GM19193 (cell line): Measurements from ENCODE around the gene KANSL1L.

Experiments
- POLR2A ChIP-seq: IDR thresholded peaks from 4 replicates; pipeline ENCODE4 v1.6.1; 2011; ENCODE audit not compliant: insufficient read depth, insufficient read length; ENCODE audit errors: extremely low read depth

Gene KANSL1L

DNA sequence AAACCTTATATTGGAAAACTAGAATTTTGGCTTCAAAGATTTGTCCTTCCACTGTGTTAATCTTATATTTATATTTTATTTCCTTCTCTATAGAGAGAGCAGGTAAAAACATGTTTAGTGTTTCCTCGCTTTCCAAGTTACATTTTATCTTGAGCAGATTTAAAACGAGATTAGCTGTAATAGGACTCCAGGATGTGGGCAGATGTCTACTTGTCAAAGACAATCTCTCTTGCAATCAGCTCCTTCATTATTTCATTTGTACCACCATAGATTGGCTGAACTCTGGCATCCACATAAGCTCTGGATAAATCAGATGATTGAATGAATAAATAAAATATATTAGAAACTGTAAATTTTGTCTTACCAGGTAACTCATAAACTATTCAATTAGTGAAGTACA, 17.5 kb upstream of the KANSL1L start:
- no peak for TF ChIP-seq POLR2A

DNA sequence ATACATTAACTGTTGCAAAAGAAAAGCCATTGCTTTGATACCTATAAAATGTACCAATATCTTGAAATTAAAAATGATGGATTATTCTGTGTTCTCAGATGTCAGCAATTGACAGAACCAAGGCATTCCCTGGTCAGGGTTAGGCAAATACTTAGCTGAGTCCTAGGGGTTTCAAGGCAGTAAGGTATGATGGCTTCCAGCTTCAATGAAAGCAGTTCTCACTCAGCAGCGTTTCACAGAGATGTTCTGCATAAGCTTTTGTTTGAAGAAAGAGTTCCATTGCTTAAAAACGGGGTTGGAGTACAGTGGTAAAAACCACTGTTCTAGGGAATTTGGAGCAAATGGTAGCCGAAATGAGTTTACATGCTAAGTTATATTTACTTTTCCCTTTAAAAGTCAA, 17.0 kb upstream of the KANSL1L start:
- no peak for TF ChIP-seq POLR2A

DNA sequence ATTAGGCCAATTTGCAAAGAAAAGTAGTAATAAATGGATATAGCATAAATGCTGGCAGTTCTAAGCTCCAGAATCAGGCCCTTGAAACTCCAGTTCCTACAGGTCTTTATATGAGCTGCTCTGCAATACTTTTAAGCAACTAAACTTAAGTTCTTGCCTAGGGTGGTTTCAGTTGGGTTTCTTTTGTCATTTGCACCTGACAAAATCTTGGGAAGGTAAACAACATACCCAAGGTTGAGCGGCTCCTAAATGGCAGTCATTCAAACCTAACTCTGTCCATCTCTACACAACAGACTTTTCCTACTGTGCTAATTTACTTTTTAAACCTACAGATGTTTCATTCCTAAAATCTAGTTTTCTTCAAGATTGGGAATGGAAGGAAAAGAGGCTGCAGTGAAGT, 9.3 kb upstream of the KANSL1L start:
- no peak for TF ChIP-seq POLR2A

DNA sequence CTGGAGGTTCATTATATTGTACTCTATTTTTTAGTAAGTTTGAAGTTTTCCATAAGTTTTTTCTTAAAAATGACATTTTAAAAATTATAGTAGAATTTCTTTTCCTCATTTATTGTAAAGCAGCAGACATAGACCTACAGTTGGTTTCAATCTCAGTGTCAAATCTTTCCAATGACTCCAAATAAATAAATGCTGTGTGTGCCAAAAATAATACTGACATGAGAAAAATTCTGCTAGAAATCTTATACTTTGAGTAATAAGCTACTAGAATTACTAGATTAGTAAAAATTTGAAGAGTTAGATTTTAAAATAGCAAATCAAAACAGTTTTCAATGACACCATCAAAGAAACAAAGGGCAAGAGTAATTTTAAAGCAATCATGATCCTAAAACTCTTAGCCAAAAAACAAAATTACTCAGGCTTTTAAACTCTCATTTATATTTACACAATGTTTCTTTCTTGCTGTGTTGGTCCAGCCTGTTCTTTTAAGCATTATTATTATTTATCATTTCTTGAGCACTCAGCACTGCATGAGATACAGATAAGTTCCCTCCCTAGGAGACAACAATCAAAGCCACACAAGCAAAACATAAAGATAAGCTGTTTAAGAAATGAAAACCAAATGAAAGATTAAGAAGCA, 8.3 kb upstream of the KANSL1L start:
- TF ChIP-seq POLR2A = no peak

DNA sequence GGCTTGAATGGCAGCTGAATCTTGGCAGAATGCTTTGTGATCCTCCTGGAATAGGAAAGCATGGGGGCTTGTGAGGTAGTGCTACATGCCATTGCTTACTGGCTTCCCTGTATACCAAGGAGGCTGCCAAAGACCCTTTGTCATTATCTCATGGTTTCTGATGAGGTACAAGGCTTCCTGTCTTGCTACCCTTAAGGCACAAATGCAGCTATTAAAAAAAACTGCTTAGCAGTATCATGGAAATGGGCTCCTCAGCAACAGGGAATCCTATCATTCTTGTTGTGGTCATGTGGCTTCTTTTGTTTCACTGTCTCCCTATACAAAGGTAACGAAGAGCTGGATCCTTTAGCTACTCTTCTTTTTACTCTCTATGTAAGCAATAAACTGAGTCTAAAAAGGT, 6.6 kb upstream of the KANSL1L start:
- no peak for TF ChIP-seq POLR2A

DNA sequence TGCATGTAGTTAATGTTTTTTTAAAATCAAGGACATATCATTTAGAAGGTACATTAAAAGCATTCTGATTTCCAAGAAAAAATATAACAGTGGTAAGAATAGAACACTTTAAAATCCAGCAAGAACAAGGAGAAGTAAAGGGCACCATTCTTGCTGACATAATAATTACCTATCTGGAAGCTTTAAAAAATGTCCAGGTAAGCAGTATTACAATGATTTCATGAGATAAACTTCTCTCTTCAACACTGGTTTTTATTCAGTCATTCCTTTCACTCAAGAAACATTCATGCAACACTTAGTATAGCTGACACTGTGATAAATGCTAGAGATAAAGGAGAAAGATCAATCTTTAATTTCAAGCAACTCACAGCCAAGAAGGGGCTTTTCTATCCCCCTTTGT, 2.9 kb upstream of the KANSL1L start:
- TF ChIP-seq POLR2A = no peak

DNA sequence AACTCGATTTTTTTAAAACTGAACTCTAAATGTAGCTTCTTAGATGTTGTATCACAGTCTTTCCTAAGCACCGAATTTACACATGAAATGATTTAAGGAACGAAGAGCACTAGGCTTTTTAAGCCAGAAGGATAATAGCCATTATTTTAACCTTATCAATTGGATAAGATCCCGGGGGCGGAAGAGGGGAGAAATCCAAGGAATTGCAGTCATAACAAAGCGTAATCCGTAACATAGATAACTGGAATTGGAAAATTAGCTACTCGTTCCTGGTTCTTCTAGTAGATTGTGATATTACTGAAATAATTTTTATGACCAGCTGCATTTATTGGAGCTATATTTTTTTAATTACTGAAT, 988 bp upstream of the KANSL1L start:
- TF ChIP-seq POLR2A = no peak

DNA sequence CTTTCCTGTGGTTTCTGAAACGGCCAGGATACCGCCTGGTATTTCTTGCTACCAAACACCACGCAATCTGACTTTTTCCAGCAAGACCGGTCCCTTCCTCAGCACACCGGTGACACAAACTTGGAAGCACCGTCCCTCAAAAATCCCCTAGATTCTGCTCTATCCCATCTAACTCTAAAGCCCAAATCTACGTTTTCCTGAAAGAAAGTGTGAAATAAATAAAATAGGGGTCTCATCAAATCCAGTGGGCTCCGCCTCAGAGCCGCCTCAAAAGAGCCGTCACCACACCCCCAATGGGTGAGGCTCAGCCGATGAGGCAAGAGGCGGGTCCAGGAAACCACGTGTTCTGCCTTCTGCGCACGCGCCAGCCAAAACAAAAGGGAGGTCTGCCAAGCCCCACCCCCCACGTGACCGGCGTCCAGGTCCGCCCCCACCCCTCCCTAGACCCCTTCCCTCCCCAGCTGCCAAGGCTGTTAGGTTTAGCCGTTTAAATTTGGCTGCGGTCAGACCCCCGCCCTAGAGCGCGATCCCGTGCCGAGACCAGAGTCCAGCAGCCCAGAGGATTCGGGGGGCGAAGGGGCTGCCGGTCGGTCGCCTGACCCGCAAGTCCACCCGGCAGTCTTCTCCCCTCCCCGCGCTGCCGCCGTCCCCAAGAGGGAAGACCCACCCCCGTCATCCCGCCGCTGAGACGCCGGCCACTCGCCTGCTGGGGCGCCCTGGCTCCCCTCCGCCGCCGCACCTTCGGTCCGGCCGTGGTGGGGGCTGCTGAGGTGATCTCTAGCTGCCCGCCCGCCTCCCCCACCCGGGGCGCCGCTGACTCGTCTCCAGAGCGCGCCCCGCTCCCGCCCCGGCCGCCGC, 534 bp downstream of the KANSL1L start:
- peak; percentile 71 for TF ChIP-seq POLR2A

DNA sequence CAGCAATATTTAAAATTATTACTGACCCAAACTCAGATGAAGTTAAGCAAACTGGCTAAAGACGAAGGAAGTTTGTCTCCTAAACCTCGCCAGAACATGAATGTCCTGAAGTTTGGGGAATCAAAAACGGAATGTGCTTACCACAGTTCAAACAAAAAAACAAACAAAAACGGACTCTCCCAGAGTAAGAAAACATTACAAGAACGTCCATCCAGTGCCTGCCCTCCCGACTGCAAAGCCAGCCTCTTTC, 1.1 kb downstream of the KANSL1L start:
- TF ChIP-seq POLR2A = no peak

DNA sequence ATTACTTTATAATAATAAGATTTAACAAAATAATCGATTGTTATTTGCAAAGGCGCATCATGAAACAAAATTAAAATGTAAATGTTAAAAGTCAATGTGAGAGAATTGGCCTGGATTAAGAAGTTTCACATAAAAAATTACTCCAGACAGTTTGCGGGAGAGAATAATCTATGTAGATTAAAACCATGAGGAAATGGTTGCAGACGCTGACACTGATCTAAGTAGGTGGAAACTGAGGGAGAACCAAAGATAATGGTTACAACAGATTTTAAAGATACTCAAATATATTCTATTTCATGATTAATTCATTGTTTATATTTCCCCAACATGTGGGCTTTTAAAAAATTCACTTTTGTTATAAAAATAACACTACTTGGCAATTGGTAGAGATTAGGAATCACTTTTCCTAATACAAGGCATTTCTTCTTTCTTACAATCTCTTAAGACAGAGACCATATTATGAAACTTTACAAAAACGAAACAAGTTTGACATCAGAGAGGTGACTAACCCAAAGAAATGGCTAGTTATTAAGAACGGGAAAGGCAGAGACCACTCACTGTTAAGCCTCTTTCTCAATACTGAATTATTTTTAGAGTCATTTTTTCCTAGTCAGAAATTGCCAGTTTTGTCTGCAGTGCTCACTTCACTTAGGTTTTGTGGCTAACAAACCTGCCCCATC, 1.6 kb downstream of the KANSL1L start:
- no peak for TF ChIP-seq POLR2A

DNA sequence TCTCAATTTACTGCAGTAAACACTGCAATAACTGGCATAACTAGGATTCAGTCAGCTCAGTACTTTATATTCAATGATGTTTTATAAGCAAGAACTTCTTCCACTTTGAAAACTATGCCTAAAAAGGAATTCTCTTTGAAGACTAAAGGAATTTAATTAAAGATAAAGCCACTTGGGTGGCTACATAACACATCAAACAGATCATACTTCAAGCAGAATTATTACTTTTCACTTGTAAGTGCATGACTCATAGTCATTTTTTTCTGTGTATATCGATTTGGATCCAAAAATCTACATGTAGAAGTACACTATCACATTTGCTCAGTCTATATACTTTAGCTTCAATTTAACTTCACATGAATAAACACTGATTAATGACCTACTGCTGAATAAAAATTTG, 4.0 kb downstream of the KANSL1L start:
- TF ChIP-seq POLR2A = no peak

DNA sequence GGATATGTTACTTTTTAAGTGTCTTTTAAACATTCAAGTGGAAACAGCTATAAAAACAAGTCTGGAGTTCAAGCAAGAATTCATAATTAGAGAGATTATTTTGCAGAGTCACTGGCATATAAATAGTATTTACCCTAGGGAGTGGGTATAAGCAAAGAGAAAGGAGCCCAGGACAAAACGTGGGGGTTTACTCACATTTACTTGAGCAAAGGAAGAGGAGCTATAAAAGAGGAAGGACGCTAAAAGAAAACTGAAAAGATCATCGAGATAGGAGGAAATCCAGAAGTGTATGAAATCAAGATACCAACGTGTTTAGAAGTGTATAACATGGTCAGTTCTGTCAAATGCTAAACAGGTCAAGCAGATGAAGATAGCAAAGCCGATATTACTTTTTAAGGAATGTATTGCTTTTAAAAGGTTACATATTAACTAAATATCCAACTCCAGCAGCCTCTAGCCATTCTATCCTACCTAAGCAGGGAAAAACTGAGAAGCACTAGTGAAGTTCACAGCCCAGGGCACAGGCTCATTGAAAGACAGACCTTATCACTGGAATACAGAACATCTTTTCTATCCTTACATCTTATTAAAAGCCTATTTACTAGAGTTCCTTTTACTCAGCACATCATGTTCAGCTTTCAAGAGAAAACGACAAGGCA, 8.6 kb downstream of the KANSL1L start:
- no peak for TF ChIP-seq POLR2A

DNA sequence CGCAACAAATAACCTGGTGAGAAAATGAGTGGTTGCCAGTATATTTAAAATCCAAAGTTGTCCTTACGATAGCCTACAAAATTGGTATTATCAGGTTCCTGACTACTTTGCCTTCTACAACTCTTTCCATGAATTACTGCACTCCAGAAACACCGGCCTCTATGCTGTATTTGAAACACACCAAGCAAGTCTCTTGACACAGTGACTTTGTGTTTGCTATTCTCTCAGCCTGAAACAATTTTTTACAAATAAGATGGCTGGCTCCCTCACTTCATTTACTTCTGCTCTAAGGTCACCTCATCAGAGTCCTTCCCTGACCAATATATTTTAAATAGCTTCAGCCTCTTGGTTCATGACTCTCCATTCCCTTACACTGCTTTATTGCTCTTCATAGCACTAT, 12.2 kb downstream of the KANSL1L start:
- no peak for TF ChIP-seq POLR2A

DNA sequence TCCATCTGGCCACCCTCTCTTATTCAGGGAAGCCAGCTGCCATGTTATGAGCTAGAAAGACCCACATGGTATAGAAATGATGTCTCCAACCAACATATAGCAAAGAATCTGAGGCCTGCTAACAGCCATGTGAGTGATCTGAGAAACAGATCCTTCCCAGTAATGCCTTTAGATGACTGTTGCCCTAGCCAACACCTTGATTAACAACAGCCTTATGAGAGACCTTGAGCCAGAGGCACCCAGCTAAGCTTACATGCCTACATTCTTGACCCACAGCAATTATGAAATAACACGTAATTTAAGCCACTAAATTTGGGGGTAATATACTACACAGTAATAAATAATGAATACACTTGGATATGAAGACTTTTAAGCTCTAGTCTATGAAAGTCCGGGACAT, 13.0 kb downstream of the KANSL1L start:
- no peak for TF ChIP-seq POLR2A

DNA sequence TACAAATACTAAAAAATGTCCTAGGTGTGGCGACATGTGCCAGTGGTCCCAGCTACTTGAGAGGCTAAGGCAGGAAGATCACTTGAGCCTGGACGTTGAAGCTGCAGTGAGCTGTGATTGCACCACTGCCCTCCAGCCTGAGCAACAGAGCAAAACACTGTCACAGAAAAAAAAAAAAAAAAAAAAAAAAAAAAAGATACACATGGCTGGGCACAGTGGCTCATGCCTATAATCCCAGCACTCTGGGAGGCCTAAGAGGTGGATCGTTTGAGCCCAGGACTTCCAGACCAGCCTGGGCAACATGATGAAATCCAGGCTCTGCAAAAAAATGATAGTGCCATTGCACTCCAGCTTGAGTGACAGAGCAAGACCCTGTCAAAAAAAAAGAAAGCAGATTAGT, 13.7 kb downstream of the KANSL1L start:
- no peak for TF ChIP-seq POLR2A

DNA sequence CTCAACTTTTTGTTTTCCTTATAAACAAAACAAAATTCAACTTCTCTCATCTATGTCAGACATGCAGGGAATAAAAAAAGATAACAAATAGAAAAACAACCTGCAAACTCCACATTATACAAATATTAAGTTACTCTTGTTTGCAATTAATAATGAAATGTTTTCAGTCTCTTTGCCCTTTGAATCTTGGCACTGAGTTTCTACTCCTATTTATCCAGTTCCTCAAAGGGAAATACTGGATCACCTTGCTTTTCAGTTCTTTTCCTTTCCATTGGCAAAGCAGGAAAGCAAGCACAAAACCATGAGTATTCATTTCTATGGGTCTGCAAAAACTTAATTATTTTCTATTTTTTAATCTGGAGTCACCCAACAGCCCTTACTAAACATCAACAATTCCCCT, 23.6 kb downstream of the KANSL1L start:
- no peak for TF ChIP-seq POLR2A
